HG03558 (cell line): ENCODE measurements around the gene CDH13.

Source experiments
- ATAC-seq: cut with Tn5 transposase; IDR thresholded peaks from one replicate; pipeline ENCODE4 v1.9.1; 2021; ENCODE audit warnings: moderate number of reproducible peaks; ENCODE audit not compliant: unreplicated experiment; ENCODE audit errors: extremely low read depth

CDH13 gene

GRCh38 chr16:83817022-83817421 is 1190.3 kb downstream of the CDH13 start:
- no peak for ATAC-seq

- ATAC-seq: no peak
Observed at GRCh38 chr16:83818276-83818675, 1191.5 kb downstream of the CDH13 start.

- ATAC-seq: no peak
Observed at GRCh38 chr16:83819361-83819760, 1192.6 kb downstream of the CDH13 start.

GRCh38 chr16:83826146-83826913 is 1199.6 kb downstream of the CDH13 start:
- ATAC-seq: no peak

- no peak for ATAC-seq
Observed at GRCh38 chr16:83830091-83830768, 1203.5 kb downstream of the CDH13 start.

- ATAC-seq: no peak
Observed at GRCh38 chr16:83830769-83831455, 1204.1 kb downstream of the CDH13 start.

GRCh38 chr16:83831456-83831987 is 1204.8 kb downstream of the CDH13 start:
- no peak for ATAC-seq

GRCh38 chr16:83833921-83834320 is 1207.2 kb downstream of the CDH13 start:
- no peak for ATAC-seq

- no peak for ATAC-seq
Observed at GRCh38 chr16:83835586-83836566, 1209.1 kb downstream of the CDH13 start.

GRCh38 chr16:83837566-83837965 is 1210.8 kb downstream of the CDH13 start:
- ATAC-seq: no peak

- ATAC-seq: no peak
Observed at GRCh38 chr16:83838151-83838550, 1211.4 kb downstream of the CDH13 start.

- no peak for ATAC-seq
Observed at GRCh38 chr16:83839561-83839960, 1212.8 kb downstream of the CDH13 start.

- no peak for ATAC-seq
Observed at GRCh38 chr16:83840060-83840617, 1213.4 kb downstream of the CDH13 start.

GRCh38 chr16:83842291-83842690 is 1215.5 kb downstream of the CDH13 start:
- no peak for ATAC-seq

GRCh38 chr16:83842756-83843507 is 1216.2 kb downstream of the CDH13 start:
- no peak for ATAC-seq

GRCh38 chr16:83843657-83844056 is 1216.9 kb downstream of the CDH13 start:
- ATAC-seq: no peak

- ATAC-seq: no peak
Observed at GRCh38 chr16:83845263-83845662, 1218.5 kb downstream of the CDH13 start.

GRCh38 chr16:83847371-83848225 is 1220.8 kb downstream of the CDH13 start:
- ATAC-seq: no peak
